ENCODE data around the gene ALDH3B2.
"Not testable (repeated sequence)": the region's sequence is repeated elsewhere in the genome, so short reads cannot be mapped to it uniquely, and the experiment has no call there.

Gene ALDH3B2

GRCh38 chr11:67626970-67627369 lies 47.5 kb downstream of the ALDH3B2 start:
- no peak overlapping the region for H3K4me2 ChIP-seq (ENCODE audit: low read depth, low read length, poor library complexity, severe bottlenecking)
- no peak overlapping the region for H2AFZ ChIP-seq (ENCODE audit: low read depth, low read length, severe bottlenecking)

GRCh38 chr11:67626131-67626833 lies 48.1 kb downstream of the ALDH3B2 start:
- H3K9ac ChIP-seq (ENCODE audit: low read length): not testable (repeated sequence)

More at GRCh38 chr11:67626970-67627369, 47.5 kb downstream of the ALDH3B2 start:
- no peaks in the 10 kb centered on the region for H3K9me3 ChIP-seq (ENCODE audit: insufficient read depth, low read length)
- TF ChIP-seq EZH2phosphoT487 (conservative IDR thresholded peaks at IDR 0.05; ENCODE audit: low read length): no peak
- no peak for TF ChIP-seq CTCF (IDR thresholded peaks at IDR 0.05; ENCODE audit: insufficient read depth, low read length, poor library complexity, severe bottlenecking)
- no peak overlapping the region for H3K27ac ChIP-seq (ENCODE audit: low read depth, low read length)
- peaks cover 4% of the 10 kb centered on the region; the same call in 1 of the 2 replicates for H3F3A ChIP-seq (ENCODE audit: insufficient read depth)
- no peaks in the 10 kb centered on the region for H3K79me2 ChIP-seq (ENCODE audit: insufficient read depth, low read length)
- H3K27me3 ChIP-seq (ENCODE audit: low read length): no peaks in the 10 kb centered on the region
- H3K36me3 ChIP-seq (ENCODE audit: low read length): no peaks in the 10 kb centered on the region
- H3K9ac ChIP-seq (ENCODE audit: low read length): no peak overlapping the region
- no peaks in the 10 kb centered on the region for H4K20me1 ChIP-seq (ENCODE audit: low read depth, low read length)
- no peak overlapping the region for H3K4me3 ChIP-seq (ENCODE audit: insufficient read depth, low read length, poor library complexity, severe bottlenecking)
- H3K9me2 ChIP-seq (replicated peaks; ENCODE audit: insufficient read depth, low read length): no peaks in the 10 kb centered on the region

GRCh38 chr11:67623795-67624194 lies 50.6 kb downstream of the ALDH3B2 start:
- not testable (repeated sequence) for H3K9ac ChIP-seq (ENCODE audit: low read length); H3K4me2 ChIP-seq (ENCODE audit: low read depth, low read length, poor library complexity, severe bottlenecking); H3K9me3 ChIP-seq (ENCODE audit: insufficient read depth, low read length); H4K20me1 ChIP-seq (ENCODE audit: low read depth, low read length); H3K4me3 ChIP-seq (ENCODE audit: insufficient read depth, low read length, poor library complexity, severe bottlenecking); H3F3A ChIP-seq (ENCODE audit: insufficient read depth); H3K79me2 ChIP-seq (ENCODE audit: insufficient read depth, low read length); H3K27ac ChIP-seq (ENCODE audit: low read depth, low read length); H2AFZ ChIP-seq (ENCODE audit: low read depth, low read length, severe bottlenecking); H3K36me3 ChIP-seq (ENCODE audit: low read length); H3K27me3 ChIP-seq (ENCODE audit: low read length); H3K9me2 ChIP-seq (replicated peaks; ENCODE audit: insufficient read depth, low read length)

More at GRCh38 chr11:67626131-67626833, 48.1 kb downstream of the ALDH3B2 start:
- not testable (repeated sequence) for H3K27ac ChIP-seq (ENCODE audit: low read depth, low read length); H3K4me3 ChIP-seq (ENCODE audit: insufficient read depth, low read length, poor library complexity, severe bottlenecking); H2AFZ ChIP-seq (ENCODE audit: low read depth, low read length, severe bottlenecking); H3K4me2 ChIP-seq (ENCODE audit: low read depth, low read length, poor library complexity, severe bottlenecking); H3K9me3 ChIP-seq (ENCODE audit: insufficient read depth, low read length); H3F3A ChIP-seq (ENCODE audit: insufficient read depth); H3K9me2 ChIP-seq (replicated peaks; ENCODE audit: insufficient read depth, low read length); H3K27me3 ChIP-seq (ENCODE audit: low read length); H4K20me1 ChIP-seq (ENCODE audit: low read depth, low read length); H3K36me3 ChIP-seq (ENCODE audit: low read length); H3K79me2 ChIP-seq (ENCODE audit: insufficient read depth, low read length)

- H3K27ac ChIP-seq (ENCODE audit: low read depth, low read length); H2AFZ ChIP-seq (ENCODE audit: low read depth, low read length, severe bottlenecking): not testable (repeated sequence)
These were observed 51.5 kb downstream of the ALDH3B2 start for GRCh38 chr11:67622905-67623304.

GRCh38 chr11:67621928-67622327 lies 52.5 kb downstream of the ALDH3B2 start:
- not testable (repeated sequence) for H3K36me3 ChIP-seq (ENCODE audit: low read length)

More at GRCh38 chr11:67622905-67623304, 51.5 kb downstream of the ALDH3B2 start:
- not testable (repeated sequence) for H3K4me3 ChIP-seq (ENCODE audit: insufficient read depth, low read length, poor library complexity, severe bottlenecking); H3K4me2 ChIP-seq (ENCODE audit: low read depth, low read length, poor library complexity, severe bottlenecking); H3F3A ChIP-seq (ENCODE audit: insufficient read depth); H3K79me2 ChIP-seq (ENCODE audit: insufficient read depth, low read length); H3K9ac ChIP-seq (ENCODE audit: low read length); H3K27me3 ChIP-seq (ENCODE audit: low read length); H4K20me1 ChIP-seq (ENCODE audit: low read depth, low read length); H3K9me3 ChIP-seq (ENCODE audit: insufficient read depth, low read length); H3K36me3 ChIP-seq (ENCODE audit: low read length); H3K9me2 ChIP-seq (replicated peaks; ENCODE audit: insufficient read depth, low read length)

GRCh38 chr11:67620621-67621020 lies 53.8 kb downstream of the ALDH3B2 start:
- H3K4me3 ChIP-seq (ENCODE audit: insufficient read depth, low read length, poor library complexity, severe bottlenecking); H3K4me2 ChIP-seq (ENCODE audit: low read depth, low read length, poor library complexity, severe bottlenecking); H3K27me3 ChIP-seq (ENCODE audit: low read length); H3K9ac ChIP-seq (ENCODE audit: low read length); H3F3A ChIP-seq (ENCODE audit: insufficient read depth); H2AFZ ChIP-seq (ENCODE audit: low read depth, low read length, severe bottlenecking); H4K20me1 ChIP-seq (ENCODE audit: low read depth, low read length); H3K9me2 ChIP-seq (replicated peaks; ENCODE audit: insufficient read depth, low read length); H3K79me2 ChIP-seq (ENCODE audit: insufficient read depth, low read length); H3K27ac ChIP-seq (ENCODE audit: low read depth, low read length); H3K9me3 ChIP-seq (ENCODE audit: insufficient read depth, low read length); H3K36me3 ChIP-seq (ENCODE audit: low read length): not testable (repeated sequence)

More at GRCh38 chr11:67621928-67622327, 52.5 kb downstream of the ALDH3B2 start:
- H3F3A ChIP-seq (ENCODE audit: insufficient read depth); H3K9me3 ChIP-seq (ENCODE audit: insufficient read depth, low read length); H3K4me2 ChIP-seq (ENCODE audit: low read depth, low read length, poor library complexity, severe bottlenecking); H3K9ac ChIP-seq (ENCODE audit: low read length); H2AFZ ChIP-seq (ENCODE audit: low read depth, low read length, severe bottlenecking); H4K20me1 ChIP-seq (ENCODE audit: low read depth, low read length); H3K27me3 ChIP-seq (ENCODE audit: low read length); H3K4me3 ChIP-seq (ENCODE audit: insufficient read depth, low read length, poor library complexity, severe bottlenecking); H3K27ac ChIP-seq (ENCODE audit: low read depth, low read length); H3K9me2 ChIP-seq (replicated peaks; ENCODE audit: insufficient read depth, low read length); H3K79me2 ChIP-seq (ENCODE audit: insufficient read depth, low read length): not testable (repeated sequence)

- not testable (repeated sequence) for H3K27me3 ChIP-seq (ENCODE audit: low read length); H3K4me2 ChIP-seq (ENCODE audit: low read depth, low read length, poor library complexity, severe bottlenecking); H4K20me1 ChIP-seq (ENCODE audit: low read depth, low read length); H3K4me3 ChIP-seq (ENCODE audit: insufficient read depth, low read length, poor library complexity, severe bottlenecking); H3F3A ChIP-seq (ENCODE audit: insufficient read depth); H3K27ac ChIP-seq (ENCODE audit: low read depth, low read length); H3K36me3 ChIP-seq (ENCODE audit: low read length); H3K9ac ChIP-seq (ENCODE audit: low read length); H2AFZ ChIP-seq (ENCODE audit: low read depth, low read length, severe bottlenecking); H3K79me2 ChIP-seq (ENCODE audit: insufficient read depth, low read length); H3K9me2 ChIP-seq (replicated peaks; ENCODE audit: insufficient read depth, low read length); H3K9me3 ChIP-seq (ENCODE audit: insufficient read depth, low read length)
These were observed 54.5 kb downstream of the ALDH3B2 start for GRCh38 chr11:67619683-67620618.
